Stimulated activated CD8-positive, alpha-beta memory T cell treated with anti-CD3 and anti-CD28 coated beads, Interleukin-12 subunit alpha, Interleukin-12 subunit beta, amount 100 ng/mL, for 24 hours (primary cell): ENCODE measurements around the gene CUL7.
A peak's percentile ranks its signal among the peaks of the same experiment; 100 is the strongest.
"Not testable (repeated sequence)": the region's sequence is repeated elsewhere in the genome, so short reads cannot be mapped to it uniquely, and the experiment has no call there.

Experiments used
- DNase-seq: peaks from one replicate; pipeline ENCODE4 v3.0.0-alpha.2; 2020; ENCODE audit errors: extremely low read depth

The CUL7 gene

DNA sequence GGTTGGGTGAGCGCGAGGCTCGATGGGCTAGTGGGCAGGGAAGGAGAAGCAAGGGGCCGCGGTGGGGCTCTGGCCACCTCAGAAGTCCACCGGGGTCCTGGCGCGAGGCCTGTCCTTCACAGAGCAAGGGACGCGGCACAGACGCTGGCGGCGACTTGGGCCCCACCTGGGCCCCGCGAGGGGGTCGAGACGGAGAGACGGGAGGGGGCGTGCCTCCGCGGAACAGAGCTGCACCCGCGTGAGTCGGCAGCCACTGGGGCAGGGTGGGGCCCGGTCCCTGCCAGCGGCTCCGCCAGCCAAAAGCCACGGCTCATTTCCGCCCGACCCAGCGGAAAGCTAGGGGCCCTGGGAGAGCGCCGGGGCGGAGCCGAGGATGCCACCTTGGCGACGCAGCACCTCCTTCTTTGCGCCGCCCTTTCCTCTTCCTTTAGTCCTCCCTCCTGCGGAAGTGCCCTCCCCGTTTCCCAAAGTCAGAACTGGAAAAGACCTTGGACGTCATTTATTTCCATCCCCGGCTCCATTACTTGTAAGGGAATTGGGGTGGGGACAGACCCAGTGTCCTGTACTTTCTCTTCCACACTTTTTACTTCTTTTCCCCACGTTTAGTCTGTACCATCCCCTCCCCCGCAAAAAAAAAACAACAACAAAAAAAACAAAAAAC, at the start of gene CUL7:
Gene CUL7 (minus strand): TSS at position 307 of the 661 bp plus-strand sequence. CDS start 1,063 bp downstream, outside the sequence.
- DNase-seq = peak; percentile 78

- DNase-seq = no peak
Observed at GRCh38 chr6:43101497-43101896, 47.8 kb upstream of the CUL7 start.

DNA sequence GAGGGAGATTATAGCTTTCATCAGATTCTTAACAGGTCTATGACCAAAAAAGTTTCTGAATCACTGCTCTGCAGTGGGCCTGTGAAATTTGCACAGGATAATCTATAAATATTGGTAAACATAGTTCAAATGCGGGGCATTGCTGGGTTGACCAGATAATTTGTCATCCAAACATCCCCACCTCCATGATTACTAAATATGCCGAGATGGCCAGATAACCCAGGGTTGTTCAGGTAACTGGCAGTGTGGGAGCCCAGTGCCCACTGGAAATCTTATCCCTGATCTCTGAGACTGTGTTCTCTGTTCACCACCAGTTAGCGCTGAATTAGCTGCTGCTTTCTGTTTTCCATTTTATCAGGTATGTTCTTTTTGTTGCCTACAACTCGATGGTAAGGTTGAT, 43.9 kb upstream of the CUL7 start:
- no peak for DNase-seq

- no peak for DNase-seq
Observed at GRCh38 chr6:43097098-43097489, 43.4 kb upstream of the CUL7 start.

DNA sequence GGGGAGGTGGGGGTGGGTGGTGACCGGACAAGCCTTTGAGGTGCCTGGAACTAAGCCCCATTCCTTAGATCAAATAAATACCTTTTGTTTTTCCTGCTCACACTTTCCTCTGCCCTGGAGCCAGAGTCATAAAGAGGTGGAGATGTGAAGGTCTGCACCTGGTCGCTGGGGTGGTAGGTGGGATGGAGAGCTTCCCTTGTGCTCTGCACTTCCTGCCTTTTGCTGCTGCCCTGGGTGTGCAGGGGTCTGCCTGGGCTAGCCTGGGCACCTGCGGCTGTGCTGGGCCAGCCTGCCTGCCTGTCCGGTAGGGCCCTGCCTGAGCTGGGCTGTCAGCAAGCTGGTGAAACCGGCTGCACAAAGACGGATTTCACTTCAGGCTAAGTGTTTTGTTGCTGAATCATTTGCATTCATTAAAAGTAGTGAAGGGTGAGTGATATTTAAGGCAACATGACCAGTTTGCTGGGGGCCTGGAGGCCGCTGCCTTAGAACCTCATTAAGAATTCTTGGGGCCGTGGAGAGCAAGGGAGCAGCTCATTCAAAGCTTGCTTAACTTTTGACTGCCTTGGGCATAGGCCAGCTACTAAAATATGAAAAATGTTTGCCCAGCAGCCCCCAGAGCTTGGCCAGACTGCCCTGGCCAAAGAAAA, 42.9 kb upstream of the CUL7 start:
- no peak for DNase-seq

DNA sequence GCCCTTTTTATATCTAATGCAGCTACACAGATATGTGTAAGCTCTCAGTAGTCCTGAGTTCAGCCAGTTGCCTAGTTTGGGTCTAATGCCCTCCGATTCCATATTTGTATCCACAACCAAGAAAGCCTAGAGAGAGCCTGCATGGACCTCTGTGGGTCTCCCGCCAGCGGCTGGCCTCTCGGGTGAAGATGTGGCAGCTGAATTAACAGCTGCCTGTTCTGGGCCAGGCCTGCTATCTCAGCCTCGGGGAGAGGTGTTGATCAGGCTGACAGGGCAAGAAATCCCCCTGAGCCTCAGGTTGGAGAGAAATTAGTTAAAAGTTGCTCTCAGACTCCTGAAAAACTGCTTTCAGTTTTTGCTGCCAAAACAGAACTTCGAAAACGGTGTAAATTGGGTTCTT, 42.3 kb upstream of the CUL7 start:
- no peak for DNase-seq

GRCh38 chr6:43093436-43094289, 40.0 kb upstream of the CUL7 start:
- DNase-seq = no peak

DNA sequence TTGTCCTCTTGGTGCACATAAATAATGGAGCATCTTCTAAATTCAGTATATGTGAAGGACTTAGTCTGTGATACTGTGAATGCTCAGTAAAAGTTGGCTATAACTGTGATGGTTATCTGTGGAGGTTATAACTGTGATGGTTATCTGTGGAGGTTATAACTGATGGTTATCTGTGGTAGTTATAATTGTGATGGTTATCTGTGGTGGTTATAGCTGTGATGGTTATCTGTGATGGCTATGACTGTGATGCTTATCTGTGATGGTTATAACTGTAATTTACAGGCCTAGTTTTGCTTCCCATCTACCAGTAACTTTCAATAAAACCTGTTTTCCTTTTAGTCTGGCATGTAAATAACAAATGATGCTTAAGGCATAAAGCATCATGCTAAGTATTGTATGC, 39.0 kb upstream of the CUL7 start:
- DNase-seq = no peak

- no peak for DNase-seq
Observed at GRCh38 chr6:43091436-43091991, 37.9 kb upstream of the CUL7 start.

DNA sequence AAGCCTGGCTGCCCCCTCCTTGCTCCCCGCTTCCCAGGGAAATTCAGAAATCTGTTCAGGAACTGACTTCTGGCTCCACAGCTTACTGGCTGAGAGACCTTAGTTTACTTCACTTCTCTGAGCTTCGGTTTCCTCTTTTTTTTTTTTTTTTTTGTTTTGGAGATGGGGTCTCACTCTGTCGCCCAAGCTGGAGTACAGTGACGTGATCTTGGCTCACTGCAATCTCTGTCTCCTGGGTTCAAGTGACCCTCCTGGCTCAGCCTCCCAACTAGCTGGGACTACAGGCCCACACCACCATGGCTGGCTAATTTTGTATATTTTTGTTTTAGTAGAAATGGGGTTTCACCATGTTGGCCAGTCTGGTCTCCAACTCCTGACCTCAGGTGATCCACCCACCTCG, 37.4 kb upstream of the CUL7 start:
- no peak for DNase-seq

- DNase-seq = no peak
Observed at GRCh38 chr6:43090559-43090956, 36.9 kb upstream of the CUL7 start.

DNA sequence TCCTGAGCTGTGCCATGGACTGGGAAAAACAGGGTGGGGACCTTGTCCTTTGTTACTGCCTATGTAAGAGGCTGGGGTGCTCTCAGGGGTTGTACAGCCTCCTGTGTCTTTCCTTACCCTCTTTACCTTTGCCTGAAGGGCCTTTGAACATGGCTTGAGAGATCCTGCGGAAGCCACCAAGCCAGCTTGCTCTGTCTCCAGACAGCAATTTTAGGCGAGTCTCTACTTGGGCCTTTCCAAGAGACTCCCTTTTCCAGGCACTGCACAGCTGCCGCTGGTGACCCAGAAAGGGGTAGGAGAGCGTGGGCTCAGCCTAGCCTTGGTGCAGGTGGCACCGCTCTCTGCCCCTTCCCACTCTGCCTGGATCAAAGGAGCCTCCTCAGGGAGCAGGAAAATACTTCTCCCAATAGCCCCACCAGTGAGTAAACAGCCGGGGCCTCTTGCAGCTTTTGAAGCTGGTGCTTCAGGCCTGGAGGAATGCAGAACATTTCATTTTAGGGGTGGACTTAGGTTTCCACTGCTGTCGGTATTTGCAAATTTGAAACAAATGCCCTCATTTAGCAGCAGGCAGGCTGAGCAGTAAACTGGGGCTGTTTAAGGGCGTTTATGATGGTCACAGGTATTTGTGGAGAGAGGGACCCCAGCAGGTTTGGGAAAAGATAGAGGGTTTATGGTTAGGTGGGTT, 36.4 kb upstream of the CUL7 start:
- no peak for DNase-seq

- DNase-seq = no peak
Observed at GRCh38 chr6:43089467-43089866, 35.8 kb upstream of the CUL7 start.

GRCh38 chr6:43088654-43089056, 35.0 kb upstream of the CUL7 start:
- no peak for DNase-seq

- DNase-seq = no peak
Observed at GRCh38 chr6:43086022-43086658, 32.5 kb upstream of the CUL7 start.

- DNase-seq = no peak
Observed at GRCh38 chr6:43082806-43083655, 29.4 kb upstream of the CUL7 start.

- DNase-seq = not testable (repeated sequence)
Observed at GRCh38 chr6:43081922-43082321, 28.3 kb upstream of the CUL7 start.

- no peak for DNase-seq
Observed at GRCh38 chr6:43081043-43081442, 27.4 kb upstream of the CUL7 start.

DNA sequence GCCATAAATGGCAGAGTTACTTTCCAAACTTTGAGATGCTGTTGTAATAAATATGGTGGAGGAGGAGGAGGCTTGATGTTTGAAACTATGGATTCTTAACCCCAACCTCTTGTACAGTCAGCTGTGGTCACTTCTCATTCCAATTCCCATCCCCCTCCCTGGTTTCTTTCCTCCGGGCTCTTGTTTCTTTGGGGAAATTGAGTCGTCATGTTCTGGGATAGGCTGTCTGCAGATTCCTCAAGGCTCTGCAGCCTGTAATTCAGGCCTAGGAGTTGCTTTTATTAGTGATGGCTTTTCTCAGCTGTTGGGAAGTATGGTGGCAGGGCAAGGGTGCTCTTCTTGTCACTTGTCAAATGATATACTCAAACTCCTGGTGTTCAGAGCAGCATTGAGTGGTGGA, 25.0 kb upstream of the CUL7 start:
- no peak for DNase-seq

DNA sequence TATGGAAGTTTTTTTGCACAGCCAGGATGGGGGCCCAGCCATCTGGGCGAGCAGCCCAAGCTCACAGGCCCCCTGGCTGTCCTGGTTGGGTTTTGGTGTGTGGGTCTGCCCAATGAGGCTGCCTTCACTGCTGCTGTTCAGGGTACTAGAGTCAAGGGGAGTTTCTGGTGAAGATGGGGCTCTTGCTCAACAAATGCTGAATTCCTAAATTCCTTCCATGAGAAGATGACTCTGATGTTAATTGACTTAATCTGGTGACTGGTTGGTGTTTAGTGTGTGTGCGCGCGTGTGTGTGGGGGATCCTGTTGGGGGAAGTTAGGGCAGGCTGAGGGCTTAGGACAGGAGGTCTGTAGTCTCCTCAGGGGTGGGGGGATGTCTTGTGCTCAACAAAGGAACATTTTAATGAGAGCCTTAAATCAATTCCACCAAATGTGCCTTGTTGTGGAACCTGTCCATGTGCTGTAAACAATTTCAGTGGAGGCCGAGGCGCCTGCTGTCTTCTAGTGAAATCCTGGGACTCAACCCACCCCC, 24.4 kb upstream of the CUL7 start:
- no peak for DNase-seq
